Daoy (cell line): ENCODE results near the gene PCARE. TPM values are rescaled to one million over a fixed set of nuclear protein-coding genes. Genes with fewer than 3 reads are reported as not detected.

Experiments
- total RNA-seq: library from RNA; depleted of rRNA; stranded (reverse); fragments of >200 nt; shearing (Covaris generic); gene quantifications from 2 replicates; pipeline ENCODE4 v1.2.3, GENCODE V29; 2014; rRNA removed

PCARE gene
- total RNA-seq, 1 experiment from 2014 or later: not detected

Other genes with a start within 250 kb of the PCARE start
- 10.6 and 13.6 TPM in 2 replicates for gene TRMT61B, start 204.2 kb downstream of the PCARE start, total RNA-seq
- gene WDR43, start 179.9 kb downstream of the PCARE start, total RNA-seq: 108 and 111 TPM in 2 replicates
- gene TOGARAM2, start 93.2 kb downstream of the PCARE start, total RNA-seq: 0.29 TPM in 1 of 2 replicates, not detected in the other
- gene CLIP4, start 40.9 kb upstream of the PCARE start, total RNA-seq: 16.1 and 17.7 TPM in 2 replicates